H9 (cell line): ENCODE data around the gene HYAL1. TPM values are rescaled to one million over a fixed set of nuclear protein-coding genes. Genes with fewer than 3 reads are reported as not detected.
A peak's percentile ranks its signal among the peaks of the same experiment; 100 is the strongest.

Experiments used
- DNase-seq: peaks from one replicate; pipeline ENCODE4 v3.0.0-alpha.2; 2017
- H2AFZ ChIP-seq: one replicate; pipeline ENCODE4 v1.6.1; 2013; ENCODE audit warnings: mild to moderate bottlenecking, low read length, control low read depth, moderate library complexity
- H2AK5ac ChIP-seq: 2 replicates; pipeline ENCODE4 v1.6.1; 2013; ENCODE audit warnings: low read length, control low read depth, mixed read lengths; ENCODE audit not compliant: insufficient read length
- H2BK120ac ChIP-seq: one replicate; pipeline ENCODE4 v1.6.1; 2013; ENCODE audit warnings: low read depth, mild to moderate bottlenecking, low read length, control low read depth, inconsistent platforms; ENCODE audit not compliant: poor library complexity, severe bottlenecking
- H2BK12ac ChIP-seq: 2 replicates; pipeline ENCODE4 v1.6.1; 2013; ENCODE audit warnings: low read length, control low read depth, mixed read lengths, low read depth; ENCODE audit not compliant: insufficient read length
- H2BK15ac ChIP-seq: 2 replicates; pipeline ENCODE4 v1.6.1; 2013; ENCODE audit warnings: low read depth, low read length, control low read depth
- H2BK20ac ChIP-seq: one replicate; pipeline ENCODE4 v1.6.1; 2013; ENCODE audit warnings: low read depth, mild to moderate bottlenecking, low read length, control low read depth, inconsistent platforms; ENCODE audit not compliant: poor library complexity, severe bottlenecking
- H2BK5ac ChIP-seq: 2 replicates; pipeline ENCODE4 v1.6.1; 2013; ENCODE audit warnings: low read length, control low read depth, mixed read lengths; ENCODE audit not compliant: insufficient read length
- H3K14ac ChIP-seq: 2 replicates; pipeline ENCODE4 v1.6.1; 2013; ENCODE audit warnings: low read length, control low read depth; ENCODE audit not compliant: insufficient read depth
- H3K18ac ChIP-seq: 2 replicates; pipeline ENCODE4 v1.6.1; 2013; ENCODE audit warnings: low read depth, mild to moderate bottlenecking, mixed read lengths, low read length, control low read depth; ENCODE audit not compliant: insufficient read length
- H3K23ac ChIP-seq: 2 replicates; pipeline ENCODE4 v1.6.1; 2013; ENCODE audit warnings: low read length, control low read depth, mixed read lengths, low read depth; ENCODE audit not compliant: insufficient read length
- H3K23me2 ChIP-seq: 2 replicates; pipeline ENCODE4 v1.6.1; 2013; ENCODE audit warnings: low read depth, mild to moderate bottlenecking, mixed read lengths, low read length, control low read depth; ENCODE audit not compliant: insufficient read length, poor library complexity, severe bottlenecking
- H3K27ac ChIP-seq: 2 replicates; pipeline ENCODE4 v1.5.1; 2013; ENCODE audit warnings: low read length, control low read depth, mixed read lengths, low read depth; ENCODE audit not compliant: insufficient read length
- H3K27me3 ChIP-seq: 2 replicates; pipeline ENCODE4 v1.6.1; 2013; ENCODE audit warnings: low read length, control low read depth, inconsistent platforms; ENCODE audit not compliant: insufficient read depth
- H3K4ac ChIP-seq: 2 replicates; pipeline ENCODE4 v1.6.1; 2013; ENCODE audit warnings: low read depth, mild to moderate bottlenecking, control low read depth, inconsistent platforms, low read length, moderate library complexity
- H3K4me1 ChIP-seq: 2 replicates; pipeline ENCODE4 v1.6.1; 2013; ENCODE audit warnings: low read length, control low read depth, inconsistent platforms; ENCODE audit not compliant: insufficient read depth
- H3K4me2 ChIP-seq: 2 replicates; pipeline ENCODE4 v1.6.1; 2013; ENCODE audit warnings: low read length, control low read depth, mixed read lengths; ENCODE audit not compliant: insufficient read length, insufficient read depth
- H3K56ac ChIP-seq: 2 replicates; pipeline ENCODE4 v1.6.1; 2013; ENCODE audit warnings: low read depth, mild to moderate bottlenecking, mixed read lengths, low read length, control low read depth; ENCODE audit not compliant: insufficient read length
- H3K79me1 ChIP-seq: 2 replicates; pipeline ENCODE4 v1.6.1; 2013; ENCODE audit warnings: low read depth, mild to moderate bottlenecking, moderate library complexity, low read length, control low read depth, inconsistent platforms; ENCODE audit not compliant: insufficient read depth, poor library complexity, severe bottlenecking
- H3K79me2 ChIP-seq: 2 replicates; pipeline ENCODE4 v1.6.1; 2013; ENCODE audit warnings: low read length, control low read depth, inconsistent platforms; ENCODE audit not compliant: insufficient read depth
- H3K9ac ChIP-seq: 2 replicates; pipeline ENCODE4 v1.6.1; 2013; ENCODE audit warnings: low read length, control low read depth, mixed read lengths; ENCODE audit not compliant: insufficient read length; ENCODE audit errors: extremely low read depth
- H3K9me3 ChIP-seq: one replicate; pipeline ENCODE4 v1.6.1; 2013; ENCODE audit warnings: low read depth, low read length, inconsistent platforms; ENCODE audit not compliant: control insufficient read depth
- H3T11ph ChIP-seq: one replicate; pipeline ENCODE4 v1.6.1; 2013; ENCODE audit warnings: mild to moderate bottlenecking, low read length, control low read depth, inconsistent platforms
- H4K20me1 ChIP-seq: one replicate; pipeline ENCODE4 v1.6.1; 2013; ENCODE audit not compliant: control insufficient read depth, insufficient read length, insufficient read depth
- H4K5ac ChIP-seq: 2 replicates; pipeline ENCODE4 v1.6.1; 2013; ENCODE audit warnings: low read depth, mild to moderate bottlenecking, mixed read lengths, low read length, control low read depth; ENCODE audit not compliant: insufficient read length
- H4K8ac ChIP-seq: replicated peaks from 2 replicates; pipeline ENCODE4 v1.6.1; 2013; ENCODE audit warnings: low read length, control low read depth, mixed read lengths, low read depth; ENCODE audit not compliant: insufficient read length
- H4K91ac ChIP-seq: 2 replicates; pipeline ENCODE4 v1.6.1; 2013; ENCODE audit warnings: low read depth, mild to moderate bottlenecking, moderate library complexity, mixed read lengths, low read length, control low read depth; ENCODE audit not compliant: insufficient read length
- H3K27ac Mint-ChIP-seq, 3 experiments: 2 replicates in 2 of 3; 3 replicates in 1 of 3; pipeline ENCODE4 v1.8.0; 2020 to 2021; ENCODE audit warnings: mixed read lengths in 3 of 3, mild to moderate bottlenecking in 1 of 3, moderate library complexity in 1 of 3
- H3K27me3 Mint-ChIP-seq: 2 replicates; pipeline ENCODE4 v1.8.0; 2021; ENCODE audit warnings: low read depth, mild to moderate bottlenecking, moderate library complexity, mixed read lengths
- H3K36me3 Mint-ChIP-seq, 3 experiments: 2 replicates in 2 of 3; 3 replicates in 1 of 3; pipeline ENCODE4 v1.8.0; 2020 to 2021; ENCODE audit warnings: low read depth in 3 of 3, mixed read lengths in 3 of 3; ENCODE audit not compliant: insufficient read depth in 1 of 3
- H3K4me1 Mint-ChIP-seq, 2 experiments: 2 replicates each; pipeline ENCODE4 v1.8.0; 2020; ENCODE audit warnings: mixed read lengths in 2 of 2
- H3K4me3 Mint-ChIP-seq, 2 experiments: 2 replicates in 1 of 2; 3 replicates in 1 of 2; pipeline ENCODE4 v1.8.0; 2020 to 2021; ENCODE audit warnings: mild to moderate bottlenecking in 2 of 2, mixed read lengths in 2 of 2, moderate library complexity in 1 of 2
- H3K9me3 Mint-ChIP-seq, 2 experiments: 2 replicates in 1 of 2; 3 replicates in 1 of 2; pipeline ENCODE4 v1.8.0; 2020; ENCODE audit warnings: mild to moderate bottlenecking in 2 of 2, mixed read lengths in 2 of 2, moderate library complexity in 1 of 2
- WGBS: extraction: QIAGEN DNeasy Blood & Tissue Kit; methylation state at CpG from one replicate; pipeline ENCODE4 v1.1.7; 2013; ENCODE audit warnings: missing lambda C conversion rate, low lambda C conversion rate, mixed read lengths; ENCODE audit not compliant: insufficient read length; ENCODE audit errors: extremely low coverage; 5-methylcytosine and 5-hydroxymethylcytosine counted together
- total RNA-seq: library from RNA; stranded (reverse); gene quantifications from 2 replicates; pipeline ENCODE4 v1.2.1, GENCODE V29; 2021
- TF ChIP-seq, protein P1 (sequence below): fragments of 200-600 bp; sonication (generic); conservative IDR thresholded peaks from 3 replicates; pipeline ENCODE4 v1.8.0; 2021; ENCODE audit warnings: antibody characterized with exemption, mild to moderate bottlenecking

Gene HYAL1
- total RNA-seq, 1 experiment from 2014 or later, result 2.0 TPM

DNA sequence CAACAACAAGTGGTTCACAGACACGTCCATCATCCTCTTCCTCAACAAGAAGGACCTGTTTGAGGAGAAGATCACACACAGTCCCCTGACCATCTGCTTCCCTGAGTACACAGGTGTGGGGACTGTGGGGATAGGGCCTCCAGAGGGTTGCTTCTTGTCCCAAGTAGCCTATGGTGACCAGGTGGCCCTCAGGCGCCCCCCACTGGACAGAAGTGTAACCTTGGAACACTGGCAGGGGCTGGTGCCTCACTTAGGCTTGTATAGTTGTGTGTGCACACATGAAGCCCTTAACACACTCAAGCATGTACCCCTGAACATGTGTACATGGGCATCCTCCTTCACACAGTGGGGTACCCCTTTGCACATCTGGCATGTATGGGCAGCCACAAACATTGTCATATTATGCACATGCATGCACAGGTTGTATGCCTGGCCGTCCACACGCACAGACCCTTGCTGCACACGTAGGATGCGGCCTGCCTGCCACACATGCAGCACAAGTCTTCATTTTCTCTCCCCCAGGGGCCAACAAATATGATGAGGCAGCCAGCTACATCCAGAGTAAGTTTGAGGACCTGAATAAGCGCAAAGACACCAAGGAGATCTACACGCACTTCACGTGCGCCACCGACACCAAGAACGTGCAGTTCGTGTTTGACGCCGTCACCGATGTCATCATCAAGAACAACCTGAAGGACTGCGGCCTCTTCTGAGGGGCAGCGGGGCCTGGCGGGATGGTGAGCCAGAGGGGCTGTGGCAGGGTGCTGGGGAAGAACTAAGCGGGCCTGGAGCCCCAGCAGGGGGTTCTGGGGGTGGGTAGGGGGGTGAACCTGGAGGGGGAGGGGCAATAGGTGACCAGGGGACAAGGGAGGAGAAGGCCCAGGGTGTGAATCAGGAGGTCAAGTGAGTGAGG lies 46.1 kb downstream of the HYAL1 start:
- Histone ChIP-seq H2BK15ac (no peak overlapping the region), H2BK5ac (no peak overlapping the region), H3K18ac (no peak overlapping the region), H2BK120ac (no peak overlapping the region), H3K23me2 (no peaks in the 10 kb centered on the region), H3K4me2 (no peak overlapping the region), H2BK20ac (no peak overlapping the region), H3K4me1 (no peaks in the 10 kb centered on the region), H3K9ac (no peak overlapping the region), H3T11ph (no peak overlapping the region), H3K14ac (no peak overlapping the region), H3K79me2 (no peaks in the 10 kb centered on the region), H4K5ac (no peak overlapping the region), H4K20me1 (peaks cover 2% of the 10 kb centered on the region), H2BK12ac (no peak overlapping the region), H4K91ac (no peak overlapping the region), H3K27me3 (no peaks in the 10 kb centered on the region), H4K8ac (no peak overlapping the region), H3K27ac (no peak overlapping the region), H3K79me1 (peaks cover under 1% of the 10 kb centered on the region), H3K4ac (no peak overlapping the region), H3K23ac (no peak overlapping the region), H3K9me3 (no peaks in the 10 kb centered on the region), H2AFZ (no peak overlapping the region), H2AK5ac (no peak overlapping the region), H3K56ac (no peak overlapping the region)
- DNase-seq, result peak; percentile 74
- TF ChIP-seq, protein P1, sequence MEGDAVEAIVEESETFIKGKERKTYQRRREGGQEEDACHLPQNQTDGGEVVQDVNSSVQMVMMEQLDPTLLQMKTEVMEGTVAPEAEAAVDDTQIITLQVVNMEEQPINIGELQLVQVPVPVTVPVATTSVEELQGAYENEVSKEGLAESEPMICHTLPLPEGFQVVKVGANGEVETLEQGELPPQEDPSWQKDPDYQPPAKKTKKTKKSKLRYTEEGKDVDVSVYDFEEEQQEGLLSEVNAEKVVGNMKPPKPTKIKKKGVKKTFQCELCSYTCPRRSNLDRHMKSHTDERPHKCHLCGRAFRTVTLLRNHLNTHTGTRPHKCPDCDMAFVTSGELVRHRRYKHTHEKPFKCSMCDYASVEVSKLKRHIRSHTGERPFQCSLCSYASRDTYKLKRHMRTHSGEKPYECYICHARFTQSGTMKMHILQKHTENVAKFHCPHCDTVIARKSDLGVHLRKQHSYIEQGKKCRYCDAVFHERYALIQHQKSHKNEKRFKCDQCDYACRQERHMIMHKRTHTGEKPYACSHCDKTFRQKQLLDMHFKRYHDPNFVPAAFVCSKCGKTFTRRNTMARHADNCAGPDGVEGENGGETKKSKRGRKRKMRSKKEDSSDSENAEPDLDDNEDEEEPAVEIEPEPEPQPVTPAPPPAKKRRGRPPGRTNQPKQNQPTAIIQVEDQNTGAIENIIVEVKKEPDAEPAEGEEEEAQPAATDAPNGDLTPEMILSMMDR, result peak; percentile 81
- H3K9me3 Mint-ChIP-seq, result no peaks in the 10 kb centered on the region
- no CpG with 5 or more reads among the region's 20 CpGs for WGBS
- peaks cover 14 to 33% of the 10 kb centered on the region in 2 experiments for H3K4me1 Mint-ChIP-seq
- H3K4me3 Mint-ChIP-seq, result no peak overlapping the region
- peak overlapping the region in 1 of 3 experiments; percentile 75; a peak in 1 of 7 replicates for H3K27ac Mint-ChIP-seq
- no peaks in the 10 kb centered on the region for H3K27me3 Mint-ChIP-seq
- peaks cover 17 to 42% (median 42%) of the 10 kb centered on the region in 3 experiments; a peak in 6 of 7 replicates for H3K36me3 Mint-ChIP-seq
